Measurements from ENCODE around the gene LRRC74B.
"Not testable (repeated sequence)": the region's sequence is repeated elsewhere in the genome, so short reads cannot be mapped to it uniquely, and the experiment has no call there.

The LRRC74B gene

GRCh38 chr22:21055880-21056319 lies 10.2 kb downstream of the LRRC74B start:
- DNase-seq = no peak

- not testable (repeated sequence) for DNase-seq
Measured at GRCh38 chr22:21060363-21060762, 14.6 kb downstream of the LRRC74B start.

- DNase-seq = not testable (repeated sequence)
Measured at GRCh38 chr22:21061660-21062321, 16.0 kb downstream of the LRRC74B start.

GRCh38 chr22:21064425-21064824 lies 18.7 kb downstream of the LRRC74B start:
- not testable (repeated sequence) for DNase-seq

GRCh38 chr22:21064917-21065864 lies 19.4 kb downstream of the LRRC74B start:
- DNase-seq = no peak

DNA sequence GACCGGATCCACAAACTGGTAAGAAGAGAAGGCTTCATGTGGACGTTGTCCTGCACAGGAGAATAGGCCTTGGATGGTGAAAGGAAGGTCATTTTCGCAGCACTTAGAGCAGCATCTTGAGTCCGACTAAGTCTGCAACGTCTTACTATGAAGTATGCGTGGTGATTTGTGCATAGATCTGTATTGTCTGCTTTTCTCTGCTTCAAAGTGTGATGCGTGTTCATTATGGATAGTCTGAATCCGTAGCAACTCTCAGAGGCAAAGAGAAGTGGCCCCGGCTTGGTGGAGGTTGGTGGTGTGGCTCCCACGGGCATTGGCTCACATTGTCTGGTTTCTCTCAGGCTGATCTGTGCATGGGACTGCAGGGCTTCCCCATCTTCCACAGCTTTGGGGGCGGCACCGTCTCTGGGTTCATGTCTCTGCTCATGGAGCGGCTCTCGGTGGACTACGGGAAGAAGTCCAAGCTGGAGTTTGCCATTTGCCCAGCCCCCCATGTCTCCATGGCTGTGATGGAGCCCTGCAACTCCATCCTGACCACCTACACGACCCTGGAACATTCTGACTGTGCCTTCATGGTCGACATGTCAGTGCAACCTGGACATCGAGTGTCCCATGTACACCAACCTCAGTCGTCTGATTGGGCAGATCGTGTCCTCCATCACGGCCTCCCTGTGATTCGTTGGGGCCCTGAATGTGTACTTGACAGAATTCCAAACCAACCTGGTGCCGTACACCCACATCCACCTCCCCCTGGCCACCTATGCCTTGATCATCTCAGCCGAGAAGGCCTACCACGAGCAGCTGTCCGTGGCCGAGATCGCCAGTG lies 21.5 kb downstream of the LRRC74B start:
- DNase-seq = no peak

- DNase-seq = no peak
Measured at GRCh38 chr22:21067901-21068680, 22.3 kb downstream of the LRRC74B start.

DNA sequence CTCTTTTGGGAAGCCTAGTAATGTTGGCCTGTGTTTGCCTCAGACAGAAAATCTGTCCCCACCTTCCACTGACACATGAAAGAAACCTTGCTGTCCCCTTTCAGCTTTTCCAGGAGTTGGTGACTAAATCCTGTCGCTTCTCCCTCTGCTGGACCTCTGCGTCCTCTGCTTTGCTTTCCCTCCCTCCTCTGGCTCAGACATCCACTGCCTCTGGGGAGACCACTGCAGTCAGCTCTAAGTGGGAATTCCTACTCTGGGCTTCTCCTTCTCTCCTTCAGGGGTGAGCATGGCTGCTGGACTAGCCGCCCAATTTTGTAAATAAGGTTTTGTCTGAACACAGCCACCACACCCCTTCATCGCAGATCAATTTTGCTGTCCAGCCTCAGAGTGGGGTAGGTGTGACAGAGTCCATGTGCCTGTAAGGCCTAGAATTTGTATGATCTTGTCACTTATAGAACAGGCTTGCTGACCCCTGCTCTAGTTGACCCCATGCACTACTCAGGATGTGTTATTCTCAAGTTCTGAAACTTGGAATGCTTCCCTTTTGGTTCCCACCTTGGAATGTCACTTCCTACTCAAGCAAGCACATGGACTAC lies 23.0 kb downstream of the LRRC74B start:
- DNase-seq = no peak

- no peak for DNase-seq
Measured at GRCh38 chr22:21069375-21069774, 23.6 kb downstream of the LRRC74B start.

- no peak for DNase-seq
Measured at GRCh38 chr22:21070690-21071615, 25.2 kb downstream of the LRRC74B start.

GRCh38 chr22:21071796-21072195 lies 26.1 kb downstream of the LRRC74B start:
- not testable (repeated sequence) for DNase-seq

GRCh38 chr22:21073023-21073422 lies 27.3 kb downstream of the LRRC74B start:
- no peak for DNase-seq

DNA sequence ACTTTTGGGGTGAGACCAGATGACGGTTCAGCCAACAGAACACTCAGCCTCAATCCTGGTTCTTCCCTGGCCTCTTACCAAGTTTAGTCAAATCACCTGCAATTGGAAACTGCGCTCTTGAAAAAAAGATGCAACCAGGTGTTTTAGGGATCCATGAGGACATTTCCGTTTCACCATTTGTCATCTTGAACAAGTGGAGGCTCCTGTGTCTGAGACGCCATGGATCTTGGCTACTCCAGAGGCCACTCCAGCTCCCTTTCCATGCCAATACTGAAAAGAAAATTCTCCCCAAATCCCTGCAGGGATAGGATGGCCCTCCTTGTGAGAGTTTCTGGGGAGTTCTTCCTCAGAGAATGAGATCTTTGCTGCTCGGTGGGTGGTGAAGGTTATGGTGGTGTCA lies 27.7 kb downstream of the LRRC74B start:
- DNase-seq = no peak

DNA sequence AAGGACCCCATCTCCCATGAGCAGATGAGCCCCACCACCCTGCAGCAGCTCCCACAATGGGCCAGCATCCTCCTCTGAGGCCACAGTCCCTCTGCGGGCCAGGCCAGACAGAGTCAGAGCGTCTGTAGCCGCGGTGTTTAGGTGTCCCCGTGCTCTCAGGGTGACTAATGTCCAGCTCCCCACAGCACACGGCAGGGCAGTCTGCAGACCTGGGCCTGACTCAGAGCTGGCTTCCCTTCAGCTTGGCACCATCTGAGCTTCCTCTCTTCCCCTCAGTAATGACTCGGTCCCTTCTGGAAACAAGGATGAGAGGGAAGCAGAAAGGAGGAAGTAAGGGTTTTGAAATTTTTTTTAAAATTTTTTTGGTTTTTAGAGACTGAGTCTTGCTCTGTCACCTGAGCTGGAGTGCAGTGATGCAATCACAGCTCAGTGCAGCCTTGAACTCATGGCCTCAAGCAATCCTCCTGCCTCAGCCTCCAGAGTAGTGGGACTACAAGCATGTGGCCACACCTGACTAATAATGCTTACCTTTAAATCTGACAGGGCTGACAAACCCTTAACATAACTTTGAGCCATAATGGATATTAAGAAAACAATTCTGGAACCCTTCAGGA lies 28.5 kb downstream of the LRRC74B start:
- DNase-seq = no peak

DNA sequence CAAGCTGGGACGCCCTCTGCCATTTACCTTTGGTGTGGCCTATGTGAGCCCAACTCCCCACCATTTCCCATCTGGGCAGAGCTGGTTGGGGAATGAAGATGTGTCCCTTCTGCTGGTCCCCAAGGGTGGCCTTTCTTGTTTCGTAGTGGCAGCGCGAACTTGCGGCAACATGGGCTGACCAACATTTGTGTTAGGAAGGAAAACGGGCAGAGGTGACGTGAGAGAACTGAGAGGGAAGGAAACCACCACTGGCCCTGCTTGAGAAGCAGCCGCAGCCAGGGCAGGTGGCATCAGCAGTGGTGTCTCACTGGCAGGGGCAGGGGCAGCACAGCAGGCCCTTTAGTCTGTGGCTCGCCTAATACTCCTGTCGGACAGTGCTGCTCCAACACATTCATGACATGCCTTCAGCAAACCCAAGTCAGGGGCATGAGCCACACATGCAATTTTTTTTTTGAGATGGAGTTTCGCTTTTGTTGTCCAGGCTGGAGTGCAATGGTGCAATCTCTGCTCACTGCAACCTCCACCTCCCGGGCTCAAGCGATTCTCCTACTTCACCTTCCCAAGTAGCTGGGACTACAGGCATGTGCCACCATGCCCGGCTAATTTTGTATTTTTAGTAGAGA lies 29.9 kb downstream of the LRRC74B start:
- no peak for DNase-seq

GRCh38 chr22:21076912-21077625 lies 31.3 kb downstream of the LRRC74B start:
- no peak for DNase-seq

DNA sequence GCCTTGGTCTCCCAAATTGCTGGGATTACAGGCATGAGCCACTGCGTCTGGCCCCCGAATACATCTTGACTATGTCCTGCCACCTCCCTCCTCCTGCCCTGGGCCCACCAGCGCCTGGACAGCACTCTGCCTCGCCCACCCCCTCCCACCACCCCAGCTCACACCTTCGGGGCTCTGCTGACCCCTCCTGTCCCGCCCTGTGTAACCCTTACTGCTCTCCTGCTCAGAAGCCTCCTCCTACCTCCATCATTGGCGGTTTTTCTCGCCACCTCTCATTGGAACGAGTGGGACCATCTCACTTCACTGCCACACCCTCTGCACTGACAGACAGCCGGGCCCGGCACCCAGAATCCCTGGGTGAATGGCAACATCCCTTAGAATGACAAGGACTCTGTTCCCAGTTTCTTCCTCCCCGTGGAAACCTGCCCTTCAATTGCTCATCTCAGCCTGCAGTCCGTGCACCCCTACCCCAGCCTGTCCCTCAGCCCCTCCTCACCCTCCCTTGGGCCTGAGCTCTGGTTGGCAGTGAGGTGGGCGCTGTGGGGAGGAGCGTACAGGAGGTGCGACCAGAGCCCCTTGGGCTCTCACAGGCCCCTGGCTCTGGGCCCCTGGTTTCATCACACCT lies 32.2 kb downstream of the LRRC74B start:
- no peak for DNase-seq

GRCh38 chr22:21078916-21079315 lies 33.2 kb downstream of the LRRC74B start:
- no peak for DNase-seq

DNA sequence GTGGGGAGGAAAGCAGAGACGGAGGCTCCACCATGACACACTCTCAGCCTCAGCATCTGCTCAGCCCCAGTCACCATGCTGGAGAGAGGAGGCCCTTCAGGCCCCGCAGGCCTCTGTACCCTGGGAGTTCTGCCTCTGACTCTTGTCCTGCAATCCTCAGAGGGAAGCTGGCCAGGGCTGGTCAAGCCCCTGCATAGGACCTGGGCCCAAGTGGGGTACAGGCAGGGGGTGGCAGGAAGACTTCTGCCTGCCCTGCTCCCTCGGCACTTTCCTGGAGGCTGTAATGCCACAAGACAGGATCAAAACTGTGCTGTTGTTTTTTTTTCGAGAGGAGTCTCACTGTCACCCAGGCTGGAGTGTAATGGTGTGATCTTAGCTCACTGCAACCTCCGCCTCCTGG lies 33.7 kb downstream of the LRRC74B start:
- no peak for DNase-seq
